Measurements from ENCODE around the gene DNAJC16.
A peak's percentile ranks its signal among the peaks of the same experiment; 100 is the strongest.
"Not testable (repeated sequence)": the region's sequence is repeated elsewhere in the genome, so short reads cannot be mapped to it uniquely, and the experiment has no call there.

DNAJC16 gene

GRCh38 chr1:15592285-15592684 lies 65.6 kb downstream of the DNAJC16 start:
- no peak for DNase-seq

DNA sequence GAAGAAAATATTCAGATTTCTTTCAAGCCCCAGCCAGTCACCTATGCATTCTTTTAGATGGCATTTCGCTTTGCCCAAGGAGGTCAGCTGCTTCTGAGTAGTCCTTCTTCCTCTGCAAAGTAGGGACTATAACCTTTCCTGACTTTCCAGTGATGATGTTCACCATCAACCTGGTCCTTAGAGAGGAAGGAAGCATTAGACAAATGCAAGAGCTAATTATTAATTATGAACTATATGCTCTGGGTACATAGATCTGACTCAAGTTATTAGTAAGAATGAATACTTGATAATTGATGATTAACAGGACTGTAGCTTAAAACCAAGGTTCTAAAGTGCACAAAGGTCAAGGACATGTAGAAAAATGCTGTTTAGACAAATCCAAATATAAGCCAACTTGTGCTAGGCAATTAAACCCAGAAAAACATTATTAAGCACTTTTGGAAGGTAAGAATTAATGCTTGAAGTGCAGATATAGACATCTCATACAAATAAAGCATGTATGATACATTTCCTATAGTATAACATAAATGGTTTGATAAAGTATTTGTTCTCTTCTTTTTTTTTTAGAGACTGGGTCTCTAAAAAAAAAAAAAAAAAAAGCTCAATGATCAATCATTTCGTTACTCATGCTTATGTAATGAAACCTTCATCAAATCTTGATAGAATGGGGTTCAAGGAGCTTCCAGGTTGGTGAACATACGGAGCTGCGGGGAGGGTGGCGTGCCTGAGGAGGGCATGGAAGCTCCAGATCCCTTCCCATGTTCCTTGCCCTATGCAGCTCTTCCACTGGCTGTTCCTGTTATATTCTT lies 69.4 kb downstream of the DNAJC16 start:
- DNase-seq: no peak

DNA sequence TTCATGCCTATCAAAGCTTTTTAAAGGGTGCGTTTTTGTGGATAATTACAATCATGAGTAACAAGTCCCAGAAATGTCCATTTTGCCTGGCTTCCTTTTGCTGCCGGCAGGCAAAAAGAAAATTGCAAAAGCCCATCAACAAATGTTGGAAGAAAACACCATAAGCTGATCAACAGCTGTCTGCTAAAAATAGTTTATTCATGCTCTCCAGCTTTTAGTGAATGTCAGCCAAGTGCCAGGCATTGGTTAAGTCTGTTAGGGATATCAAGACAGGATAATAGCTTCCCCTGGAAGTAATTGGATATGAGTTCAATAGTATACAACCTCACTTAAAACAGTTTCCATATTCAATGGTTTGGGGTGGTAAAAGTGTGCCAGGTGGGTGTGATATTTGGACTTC lies 71.8 kb downstream of the DNAJC16 start:
- no peak for DNase-seq

- DNase-seq: peak; percentile 77
Observed at GRCh38 chr1:15603050-15603965, 76.7 kb downstream of the DNAJC16 start.

- DNase-seq: not testable (repeated sequence)
Observed at GRCh38 chr1:15603966-15604282, 77.3 kb downstream of the DNAJC16 start.

DNA sequence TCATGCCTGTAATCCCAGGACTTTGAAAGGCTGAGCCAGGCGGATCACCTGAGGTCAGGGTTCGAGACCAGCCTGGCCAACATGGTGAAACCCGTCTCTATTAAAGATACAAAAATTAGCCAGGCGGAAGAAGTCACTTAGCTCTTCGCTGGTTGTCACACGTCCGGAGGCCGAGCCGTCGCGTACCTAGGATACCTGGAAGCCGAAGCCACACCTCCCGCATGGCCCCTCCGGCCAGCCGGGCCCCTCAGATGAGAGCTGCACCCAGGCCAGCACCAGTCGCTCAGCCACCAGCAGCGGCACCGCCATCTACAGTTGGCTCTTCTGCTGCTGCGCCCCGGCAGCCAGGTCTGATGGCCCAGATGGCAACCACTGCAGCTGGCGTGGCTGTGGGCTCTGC lies 77.8 kb downstream of the DNAJC16 start:
- DNase-seq: not testable (repeated sequence)

DNA sequence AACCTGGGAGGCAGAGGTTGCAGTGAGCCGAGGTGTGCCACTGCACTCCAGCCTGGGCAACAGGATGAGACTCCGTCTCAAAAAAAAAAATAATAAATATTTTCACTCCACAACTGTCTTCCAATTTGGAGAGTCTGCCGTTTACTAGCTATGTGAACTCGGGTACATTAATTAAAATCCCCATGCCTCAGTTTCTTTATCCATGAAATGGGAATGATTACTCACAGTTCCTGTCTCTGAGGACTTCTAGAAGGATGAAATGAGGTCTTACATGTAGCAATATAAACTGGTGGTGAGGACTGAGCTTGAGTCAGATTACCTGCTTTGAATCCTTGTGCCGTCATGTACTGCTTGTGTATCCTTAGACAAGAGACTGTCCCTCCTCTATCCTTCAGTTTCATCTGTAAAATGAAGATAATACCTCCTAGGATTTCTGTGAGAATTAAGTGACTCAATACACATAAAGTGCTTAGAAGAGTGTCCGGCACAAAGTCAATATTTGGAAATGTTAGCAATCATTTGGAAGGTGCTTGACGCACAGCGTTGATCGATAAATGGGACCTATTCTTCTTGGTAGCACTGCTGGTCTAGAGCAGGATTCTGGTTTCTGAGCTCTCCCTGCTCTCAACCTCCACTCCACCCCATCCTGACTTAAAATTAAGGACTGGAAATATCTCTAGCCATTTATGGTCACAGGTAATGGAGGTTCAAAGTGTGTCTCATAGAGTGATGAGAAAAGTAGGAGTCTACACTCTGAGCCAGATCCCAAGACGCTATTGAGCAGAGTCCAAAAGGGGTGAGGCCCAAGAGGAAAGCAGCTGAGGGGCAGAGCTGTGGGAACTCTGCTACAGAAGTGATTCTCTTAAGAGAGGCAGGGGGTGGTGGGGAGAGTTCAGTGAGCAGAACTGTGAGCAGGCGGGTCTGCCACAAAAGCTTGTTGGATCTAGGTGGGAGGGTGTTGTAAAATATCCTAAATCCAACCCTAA lies 79.0 kb downstream of the DNAJC16 start:
- no peak for DNase-seq

DNA sequence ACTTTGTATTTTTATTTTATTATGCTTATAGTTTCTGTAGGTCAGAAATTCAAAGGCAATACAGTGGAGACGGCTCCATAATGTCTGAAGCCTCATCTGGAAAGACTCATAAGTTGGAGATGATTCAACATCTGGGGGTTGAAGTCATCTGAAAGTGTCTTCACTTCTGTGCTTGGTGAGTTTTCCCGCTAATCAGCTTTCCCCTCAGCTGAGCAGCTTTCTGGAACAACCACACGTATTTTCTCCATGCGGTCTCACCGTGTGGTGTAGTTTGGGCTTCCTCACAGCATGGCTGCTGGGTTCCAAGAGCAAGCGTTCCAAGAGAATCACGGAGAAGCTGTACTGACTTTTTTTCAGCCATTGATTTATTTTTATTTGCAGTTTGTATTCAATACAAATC lies 83.0 kb downstream of the DNAJC16 start:
- no peak for DNase-seq

- no peak for DNase-seq
Observed at GRCh38 chr1:15610167-15610566, 83.5 kb downstream of the DNAJC16 start.

GRCh38 chr1:15616373-15617172 lies 89.9 kb downstream of the DNAJC16 start:
- DNase-seq: no peak

DNA sequence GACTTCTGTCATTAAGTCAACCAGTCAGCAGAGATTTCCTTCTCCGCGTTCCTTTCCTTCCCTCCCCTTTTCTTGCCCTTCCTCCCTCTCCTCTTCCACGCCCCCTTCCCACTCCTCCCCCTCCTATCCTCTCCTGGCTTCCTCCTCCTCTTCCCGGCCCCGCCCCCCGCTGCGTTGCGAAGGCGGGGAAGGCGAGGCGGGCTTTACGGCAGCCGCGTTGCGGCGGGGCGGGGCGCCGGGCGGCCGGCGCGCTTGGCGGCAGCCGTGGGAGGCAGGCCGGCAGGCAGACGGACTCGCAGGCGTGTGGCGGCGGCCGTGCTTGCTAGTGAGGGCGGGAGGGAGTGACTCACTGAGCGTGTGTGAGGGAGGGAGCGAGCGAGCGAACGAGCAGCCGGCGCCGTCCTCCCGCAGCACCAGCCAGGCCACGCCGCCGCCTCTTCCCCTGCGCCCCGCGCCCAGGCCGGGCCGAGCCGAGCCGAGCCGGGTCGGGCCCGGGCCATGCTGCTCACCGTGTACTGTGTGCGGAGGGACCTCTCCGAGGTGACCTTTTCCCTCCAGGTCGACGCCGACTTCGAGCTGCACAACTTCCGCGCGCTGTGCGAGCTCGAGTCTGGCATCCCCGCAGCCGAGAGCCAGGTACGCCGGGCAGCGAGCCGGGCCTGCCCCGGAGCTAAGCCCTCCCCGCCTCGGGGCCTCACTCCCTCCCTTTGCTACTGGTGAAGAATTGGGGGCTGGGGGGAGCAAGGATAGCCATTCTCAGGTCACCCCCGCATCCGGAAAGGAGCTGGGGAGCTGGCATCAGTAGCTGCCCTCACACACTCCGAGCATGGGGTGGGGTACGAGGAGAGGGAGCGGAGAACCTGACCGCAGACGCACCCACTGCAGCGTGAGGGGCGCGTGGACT lies 90.8 kb downstream of the DNAJC16 start, which contains the start of gene DDI2:
DDI2 (plus strand) TSS at position 286 of the 904 bp plus-strand sequence; CDS start at position 499, 213 bp downstream.
- peak; percentile 78 for DNase-seq

- no peak for DNase-seq
Observed at GRCh38 chr1:15618077-15618654, 91.5 kb downstream of the DNAJC16 start.

GRCh38 chr1:15618655-15619525 lies 92.2 kb downstream of the DNAJC16 start:
- DNase-seq: no peak

DNA sequence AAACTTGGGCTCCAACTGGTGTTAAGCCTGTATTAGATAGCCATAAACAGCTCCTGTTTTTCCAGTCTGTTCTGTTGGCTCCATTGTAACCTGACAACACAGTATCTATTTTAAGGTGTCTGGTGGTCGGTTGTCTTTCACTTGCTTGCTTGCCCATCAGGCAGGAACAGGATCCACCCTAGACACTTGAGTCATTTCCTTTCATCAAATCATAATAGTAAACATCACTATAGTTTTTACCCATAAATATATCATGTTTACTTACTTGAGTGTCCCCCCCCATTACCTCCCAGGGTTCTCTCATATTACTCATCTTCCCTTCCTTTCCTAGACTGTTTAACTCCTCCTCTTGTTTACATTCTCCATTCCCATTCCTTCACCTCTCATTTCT lies 93.5 kb downstream of the DNAJC16 start:
- DNase-seq: no peak

DNA sequence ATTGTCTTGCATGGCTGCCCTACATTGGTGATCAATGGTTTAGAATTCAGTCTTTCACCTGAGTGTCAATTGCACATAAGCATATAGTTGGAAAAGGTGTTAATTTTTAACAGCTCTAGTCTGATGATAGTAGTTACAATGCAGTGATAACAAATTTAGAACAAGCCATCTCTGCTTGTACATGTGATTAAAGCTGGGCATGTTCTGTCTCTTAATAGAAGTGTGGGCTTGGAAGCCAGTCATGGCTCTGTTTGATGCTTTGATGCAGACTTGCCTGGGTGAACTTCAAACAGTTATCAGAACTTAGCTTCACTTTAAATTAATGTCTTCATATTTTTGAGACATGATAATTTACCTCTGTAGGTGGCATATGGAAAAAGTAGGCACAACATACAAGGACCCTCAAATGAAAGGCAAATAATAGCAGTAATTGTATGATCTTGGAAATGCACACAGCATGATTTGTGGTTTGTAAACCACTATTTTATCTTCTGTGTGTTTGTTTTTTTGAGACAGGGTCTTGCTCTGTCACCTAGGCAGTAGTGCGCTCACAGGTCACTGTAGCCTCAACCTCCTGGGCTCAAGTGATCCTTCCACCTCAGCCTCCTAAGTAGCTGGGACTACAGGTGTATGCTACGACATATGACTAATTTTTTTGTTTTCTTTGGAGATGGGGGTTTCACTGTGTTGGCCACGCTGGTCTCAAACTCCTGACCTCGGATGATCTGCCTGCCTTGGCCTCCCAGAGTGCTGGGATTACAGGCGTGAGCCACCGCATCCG lies 94.4 kb downstream of the DNAJC16 start:
- no peak for DNase-seq

GRCh38 chr1:15621975-15622374 lies 95.3 kb downstream of the DNAJC16 start:
- DNase-seq: no peak

- no peak for DNase-seq
Observed at GRCh38 chr1:15622712-15623373, 96.2 kb downstream of the DNAJC16 start.

GRCh38 chr1:15623435-15623834 lies 96.8 kb downstream of the DNAJC16 start:
- no peak for DNase-seq

Measured in NCI-H1417 treated with DMSO at 0.1 percent for 48 hours (cell line).